ENCODE measurements around the gene APEX1.

DNA sequence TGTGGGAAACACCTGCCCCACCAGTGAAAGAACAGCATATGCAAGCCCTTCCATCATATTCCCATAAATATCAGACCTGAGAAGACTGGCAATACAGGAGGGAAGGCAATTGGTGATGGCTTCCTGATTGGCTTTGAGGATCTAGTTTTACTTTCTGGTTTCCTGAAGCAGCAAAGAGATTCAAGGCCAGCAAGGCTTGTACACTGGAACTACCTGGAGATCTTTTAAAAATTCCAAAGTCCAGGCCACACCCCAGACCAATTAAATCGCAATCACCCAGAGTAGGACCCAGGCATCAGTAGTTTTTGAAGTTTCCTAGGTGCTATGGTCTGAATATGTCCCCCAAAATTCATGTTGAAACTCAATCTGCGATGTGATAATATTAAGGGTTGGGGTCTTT is 38.8 kb upstream of the APEX1 start:
- TF ChIP-seq, protein P1, sequence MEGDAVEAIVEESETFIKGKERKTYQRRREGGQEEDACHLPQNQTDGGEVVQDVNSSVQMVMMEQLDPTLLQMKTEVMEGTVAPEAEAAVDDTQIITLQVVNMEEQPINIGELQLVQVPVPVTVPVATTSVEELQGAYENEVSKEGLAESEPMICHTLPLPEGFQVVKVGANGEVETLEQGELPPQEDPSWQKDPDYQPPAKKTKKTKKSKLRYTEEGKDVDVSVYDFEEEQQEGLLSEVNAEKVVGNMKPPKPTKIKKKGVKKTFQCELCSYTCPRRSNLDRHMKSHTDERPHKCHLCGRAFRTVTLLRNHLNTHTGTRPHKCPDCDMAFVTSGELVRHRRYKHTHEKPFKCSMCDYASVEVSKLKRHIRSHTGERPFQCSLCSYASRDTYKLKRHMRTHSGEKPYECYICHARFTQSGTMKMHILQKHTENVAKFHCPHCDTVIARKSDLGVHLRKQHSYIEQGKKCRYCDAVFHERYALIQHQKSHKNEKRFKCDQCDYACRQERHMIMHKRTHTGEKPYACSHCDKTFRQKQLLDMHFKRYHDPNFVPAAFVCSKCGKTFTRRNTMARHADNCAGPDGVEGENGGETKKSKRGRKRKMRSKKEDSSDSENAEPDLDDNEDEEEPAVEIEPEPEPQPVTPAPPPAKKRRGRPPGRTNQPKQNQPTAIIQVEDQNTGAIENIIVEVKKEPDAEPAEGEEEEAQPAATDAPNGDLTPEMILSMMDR (IDR thresholded peaks at IDR 0.05): no peak
- TF ChIP-seq POLR2AphosphoS5 (IDR thresholded peaks at IDR 0.05; ENCODE audit: insufficient read depth in 1 of 2, low read depth in 1 of 2): no peak
- no peak for TF ChIP-seq POLR2A (IDR thresholded peaks at IDR 0.05)

Measured in vagina (tissue), 2 donors.